ENCODE measurements around the gene ELK3. TPM values are rescaled to one million over a fixed set of nuclear protein-coding genes. Genes with fewer than 3 reads are reported as not detected.

Gene ELK3
- polyA plus RNA-seq, 2 of the 4 experiments (the other 2 are of a cell fraction): 33.1 to 38.6 TPM

- ChIA-PET POLR2A (no interaction called here), CTCF (no interaction called here)
Observed at GRCh38 chr12:96155181-96155580, 39.0 kb upstream of the ELK3 start.

More at GRCh38 chr12:96155181-96155580, 39.0 kb upstream of the ELK3 start:
- Histone ChIP-seq H3K4me3 (no peak overlapping the region), H3K27ac (no peak overlapping the region), H3K4me1 (no peaks in the 10 kb centered on the region), H3K4me2 (no peak overlapping the region), H3K9me3 (no peaks in the 10 kb centered on the region)
- WGBS (ENCODE audit: missing lambda C conversion rate): 77% methylated on average over 3 of the region's 3 CpGs
- FAIRE-seq: no peak
- TF ChIP-seq PBX3 (IDR thresholded peaks at IDR 0.05) (no peak), KDM1A (IDR thresholded peaks at IDR 0.05; ENCODE audit: low read depth) (no peak), TP53 (CRISPR knock-in tag; IDR thresholded peaks at IDR 0.05) (no peak), CBX8 (IDR thresholded peaks at IDR 0.05) (no peak), HOXB5 (CRISPR knock-in tag; IDR thresholded peaks at IDR 0.05) (no peak), FOSL2 (IDR thresholded peaks at IDR 0.05) (no peak), FOSL2 (CRISPR knock-in tag; IDR thresholded peaks at IDR 0.05) (no peak), SMC3 (IDR thresholded peaks at IDR 0.05) (no peak), REST (IDR thresholded peaks at IDR 0.05) (no peak), CTCF (IDR thresholded peaks at IDR 0.05) (no peak), MAFK (IDR thresholded peaks at IDR 0.05; ENCODE audit: partially characterized antibody) (no peak), ESRRA (IDR thresholded peaks at IDR 0.05; ENCODE audit: borderline replicate concordance, low read length) (no peak), PHF8 (IDR thresholded peaks at IDR 0.05; ENCODE audit: borderline replicate concordance, low read depth) (no peak), JUN (IDR thresholded peaks at IDR 0.05) (no peak), KDM5A (IDR thresholded peaks at IDR 0.05) (no peak), CBX2 (IDR thresholded peaks at IDR 0.05; ENCODE audit: borderline replicate concordance, low read depth) (no peak), NR3C1 (IDR thresholded peaks at IDR 0.05) (no peak), CHD2 (IDR thresholded peaks at IDR 0.05; ENCODE audit: low read length, partially characterized antibody) (no peak), TFCP2L1 (CRISPR knock-in tag; IDR thresholded peaks at IDR 0.05) (no peak), RFX5 (IDR thresholded peaks at IDR 0.05) (no peak), HES2 (IDR thresholded peaks at IDR 0.05) (no peak)
- no peak for DNase-seq (ENCODE audit: low read depth in 1 of 2, low spot score in 1 of 2)
- ATAC-seq: no peak

Measured in A549 (cell line).